OCI-M2 (cell line): ENCODE data around the gene RNF41.
A peak's percentile ranks its signal among the peaks of the same experiment; 100 is the strongest.
"Not testable (repeated sequence)": the region's sequence is repeated elsewhere in the genome, so short reads cannot be mapped to it uniquely, and the experiment has no call there.

Experiments used
- DNase-seq: peaks from one replicate; lab custom pipeline; 2025; ENCODE audit not compliant: unreplicated experiment; lab: John Stamatoyannopoulos, UW

Gene RNF41

GRCh38 chr12:56213878-56214277, 7.8 kb downstream of the RNF41 start:
- DNase-seq, result no peak

- no peak for DNase-seq
Measured at GRCh38 chr12:56212361-56212760, 9.4 kb downstream of the RNF41 start.

DNA sequence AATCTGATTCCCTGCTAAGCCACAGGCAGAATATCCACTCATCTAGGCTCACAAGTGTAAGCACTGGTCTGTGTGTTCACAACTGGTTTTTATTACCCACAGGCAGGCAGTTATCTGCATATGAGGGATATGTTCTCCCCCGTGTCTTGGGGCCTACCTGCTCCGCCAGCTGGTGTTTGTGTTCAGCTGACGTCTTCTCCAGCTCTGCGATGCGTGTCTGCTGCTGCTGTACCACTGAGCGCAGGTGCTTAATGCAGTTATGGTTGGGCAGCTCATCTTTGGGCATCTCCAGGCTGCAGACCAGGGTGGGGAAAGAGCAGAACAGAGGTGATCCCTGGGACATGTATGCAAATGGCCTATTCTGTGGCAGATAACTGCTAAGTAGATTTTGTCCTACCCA, 13.7 kb downstream of the RNF41 start:
- DNase-seq, result no peak

DNA sequence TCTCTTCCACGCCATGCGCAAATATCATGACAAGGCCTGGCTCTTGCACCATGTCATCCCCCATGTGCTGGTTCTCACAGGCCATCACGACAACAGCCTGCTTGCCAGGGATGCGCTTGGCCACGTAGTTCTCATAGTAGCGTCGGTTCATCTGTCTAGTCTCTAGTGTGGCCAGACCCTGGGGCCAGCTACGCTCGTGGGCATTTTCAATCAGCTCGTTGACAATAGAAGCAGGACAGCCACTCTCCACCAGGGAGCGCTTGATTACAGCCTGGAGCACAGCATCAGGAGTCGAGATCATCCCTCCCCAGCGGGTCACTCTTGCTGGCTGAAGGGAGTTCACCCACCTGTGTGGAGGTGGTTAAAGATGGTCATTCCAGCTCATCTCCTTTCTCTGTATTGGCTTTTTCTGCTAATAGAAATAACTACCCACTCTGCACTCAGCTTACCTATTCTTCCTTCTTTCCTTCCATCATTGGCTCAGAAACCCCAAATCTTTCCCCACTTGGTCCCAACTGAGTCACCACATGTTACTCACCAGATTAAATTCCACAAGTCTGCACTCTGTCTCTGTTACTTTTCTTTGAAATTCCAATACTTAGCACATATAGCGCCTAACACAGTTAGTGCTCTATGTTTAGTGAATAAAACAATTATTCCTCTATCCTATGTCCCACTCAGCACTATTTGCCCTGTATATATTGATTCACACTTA, 15.1 kb downstream of the RNF41 start:
- DNase-seq, result no peak

DNA sequence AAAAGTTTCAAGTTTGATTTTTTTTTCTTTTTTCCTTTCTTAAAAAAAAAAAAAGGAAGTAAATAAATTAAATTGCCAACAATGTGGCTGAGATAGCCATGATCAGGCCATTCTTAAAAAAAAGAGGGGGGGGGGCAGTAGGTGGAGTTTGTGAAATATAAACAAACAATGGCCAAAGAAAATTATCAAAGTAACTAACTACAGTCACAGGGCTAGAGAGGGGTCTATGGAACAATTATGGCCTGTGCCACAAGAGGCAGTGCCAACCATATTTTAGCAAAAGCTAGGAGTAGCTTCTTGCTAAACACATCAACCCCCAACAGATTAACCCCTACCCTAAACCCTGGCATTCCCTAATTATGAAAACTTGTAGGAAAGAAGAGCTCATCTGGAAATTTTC, 16.3 kb downstream of the RNF41 start:
- DNase-seq, result no peak

- no peak for DNase-seq
Measured at GRCh38 chr12:56204275-56204674, 17.4 kb downstream of the RNF41 start.

DNA sequence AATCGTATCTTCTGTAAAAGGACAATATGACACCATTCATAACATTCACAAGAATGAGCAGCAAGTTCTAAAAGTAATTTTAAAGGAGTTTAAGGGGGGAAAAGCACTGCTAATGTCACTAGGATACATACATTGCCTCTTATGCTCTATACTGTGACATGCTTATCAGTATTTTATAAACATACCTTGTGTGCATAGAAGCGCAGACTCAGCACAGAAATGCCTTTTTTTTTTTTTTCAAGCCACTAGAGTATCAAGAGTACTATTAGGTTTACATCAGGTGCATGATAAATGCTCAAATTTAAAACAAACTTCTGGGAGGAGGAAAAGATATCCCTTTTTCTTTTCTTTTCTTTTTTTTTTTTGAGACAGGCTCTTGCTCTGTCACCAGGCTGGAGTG, 18.9 kb downstream of the RNF41 start:
- DNase-seq, result no peak

GRCh38 chr12:56202366-56202765, 19.4 kb downstream of the RNF41 start:
- no peak for DNase-seq

DNA sequence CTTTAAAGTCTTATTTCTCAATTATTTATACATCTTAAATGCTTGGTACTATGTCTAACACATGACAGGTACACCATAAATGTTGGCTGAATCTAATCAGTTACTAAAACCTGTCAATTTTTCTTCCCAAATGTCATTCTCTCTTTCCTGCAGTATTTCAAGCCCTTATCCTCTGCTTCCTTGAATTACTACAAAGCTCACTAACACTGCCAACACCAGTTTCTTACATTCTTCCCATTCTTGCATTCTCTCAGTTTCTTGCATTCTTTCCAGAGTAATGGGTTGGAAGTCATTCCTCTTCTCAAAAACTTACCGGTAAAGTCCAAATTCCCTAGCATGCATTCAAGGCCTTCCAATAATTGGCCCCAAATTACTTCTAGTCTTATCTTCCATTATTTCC, 22.9 kb downstream of the RNF41 start:
- DNase-seq, result no peak

DNA sequence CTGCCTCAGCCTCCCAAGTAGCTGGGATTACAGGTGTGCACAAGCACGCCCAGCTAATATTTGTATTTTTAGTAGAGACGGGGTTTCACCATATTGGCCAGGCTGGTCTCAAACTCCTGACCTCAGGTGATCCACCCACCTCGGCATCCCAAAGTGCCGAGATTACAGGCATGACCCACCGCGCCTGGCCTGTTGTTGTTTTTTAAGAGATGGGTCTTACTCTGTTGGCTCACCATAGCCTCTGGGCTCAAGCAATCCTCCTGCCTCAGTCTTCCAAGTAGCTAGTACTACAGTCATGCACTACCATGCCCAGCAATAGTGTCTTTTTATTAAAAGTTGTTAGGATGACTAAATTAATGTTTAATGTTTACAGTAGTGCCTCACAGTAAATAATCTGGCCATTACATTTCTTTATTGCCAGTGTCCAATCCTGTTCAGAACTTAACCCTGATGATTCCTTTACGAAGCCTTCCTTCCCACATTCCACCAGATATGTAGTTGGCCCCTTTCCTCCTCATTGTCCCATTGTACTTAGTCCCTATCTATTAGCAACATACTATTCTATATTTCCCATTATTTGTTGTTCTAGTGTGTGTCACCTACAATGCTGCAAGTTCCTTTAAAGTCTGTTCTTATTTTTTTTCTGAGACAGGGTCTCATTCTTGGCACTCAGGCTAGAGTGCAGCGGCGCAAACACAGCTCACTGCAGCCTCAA, 23.6 kb downstream of the RNF41 start:
- no peak for DNase-seq

GRCh38 chr12:56196818-56197550, 24.7 kb downstream of the RNF41 start:
- DNase-seq, result not testable (repeated sequence)

- DNase-seq, result peak; percentile 67
Measured at GRCh38 chr12:56193025-56193578, 28.6 kb downstream of the RNF41 start.

- DNase-seq, result no peak
Measured at GRCh38 chr12:56192582-56192981, 29.1 kb downstream of the RNF41 start.

DNA sequence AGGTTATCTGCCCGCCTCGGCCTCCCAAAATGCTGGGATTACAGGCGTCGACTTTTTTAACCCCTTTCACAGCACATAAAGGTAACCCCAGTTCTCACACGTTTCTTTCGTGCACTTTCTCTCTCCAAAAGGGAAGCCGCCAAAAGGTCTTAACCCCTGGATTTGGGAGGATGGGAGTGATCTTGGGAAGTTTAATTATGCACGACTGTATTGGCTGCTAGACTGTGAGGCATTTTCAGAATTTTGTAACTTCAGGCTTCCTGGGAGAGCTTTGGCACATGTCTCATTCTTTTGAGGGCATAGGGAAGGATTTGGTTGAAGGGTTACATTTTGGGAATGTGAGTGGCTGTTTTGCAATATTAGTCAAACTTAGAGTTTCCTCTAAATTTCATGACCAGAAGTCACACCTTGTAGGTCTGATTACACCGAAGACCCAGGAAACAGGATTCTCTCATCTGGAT, 31.0 kb downstream of the RNF41 start:
- no peak for DNase-seq

GRCh38 chr12:56189918-56190694, 31.6 kb downstream of the RNF41 start:
- DNase-seq, result peak; percentile 55

DNA sequence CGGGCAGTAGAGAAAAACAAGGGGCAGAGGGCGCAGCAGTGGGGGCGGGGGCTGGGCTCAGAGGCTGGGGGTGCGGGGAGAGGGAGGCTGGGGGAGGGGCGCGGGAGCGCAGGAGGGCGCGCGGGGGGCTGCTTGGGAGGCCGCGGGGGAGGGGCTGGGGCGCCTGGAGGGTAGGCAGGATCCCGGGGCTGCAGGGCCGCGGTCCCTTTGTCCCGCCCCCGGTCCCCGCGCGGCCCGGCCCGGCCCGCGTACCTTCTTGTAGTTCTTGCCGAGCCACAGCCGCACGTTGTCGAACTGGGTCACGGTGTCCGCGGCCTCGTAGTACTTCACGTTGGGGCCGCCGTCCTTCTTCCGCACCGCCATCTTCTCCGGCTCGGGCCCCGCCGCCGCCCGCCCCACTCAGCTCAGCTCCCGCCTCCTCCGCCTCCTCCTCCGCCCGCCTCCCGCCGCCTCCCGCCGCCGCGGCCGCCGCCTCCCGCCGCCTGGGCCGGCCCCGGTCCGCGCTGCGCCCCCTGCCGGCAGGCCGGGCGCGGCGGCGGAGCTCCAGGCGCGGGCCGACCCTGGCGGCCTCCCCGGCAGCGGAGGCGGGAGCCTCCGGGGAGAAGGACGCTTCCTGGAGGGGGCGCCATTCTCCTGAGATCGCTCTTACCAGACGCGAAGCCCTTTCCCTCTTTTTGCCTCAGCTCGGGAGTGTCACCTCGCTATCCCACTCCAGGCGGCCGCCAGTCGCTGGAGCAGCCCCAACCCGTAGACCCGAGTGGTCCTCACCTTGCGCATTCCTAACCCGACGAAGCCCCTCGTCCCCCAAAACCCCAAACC, 32.4 kb downstream of the RNF41 start, which contains the start of gene SMARCC2:
TSS of gene SMARCC2 (minus strand) at position 385 of the 819 bp plus-strand sequence. CDS start at position 363, 22 bp downstream.
- peak; percentile 37 for DNase-seq

GRCh38 chr12:56188778-56189098, 33.0 kb downstream of the RNF41 start:
- DNase-seq, result no peak

DNA sequence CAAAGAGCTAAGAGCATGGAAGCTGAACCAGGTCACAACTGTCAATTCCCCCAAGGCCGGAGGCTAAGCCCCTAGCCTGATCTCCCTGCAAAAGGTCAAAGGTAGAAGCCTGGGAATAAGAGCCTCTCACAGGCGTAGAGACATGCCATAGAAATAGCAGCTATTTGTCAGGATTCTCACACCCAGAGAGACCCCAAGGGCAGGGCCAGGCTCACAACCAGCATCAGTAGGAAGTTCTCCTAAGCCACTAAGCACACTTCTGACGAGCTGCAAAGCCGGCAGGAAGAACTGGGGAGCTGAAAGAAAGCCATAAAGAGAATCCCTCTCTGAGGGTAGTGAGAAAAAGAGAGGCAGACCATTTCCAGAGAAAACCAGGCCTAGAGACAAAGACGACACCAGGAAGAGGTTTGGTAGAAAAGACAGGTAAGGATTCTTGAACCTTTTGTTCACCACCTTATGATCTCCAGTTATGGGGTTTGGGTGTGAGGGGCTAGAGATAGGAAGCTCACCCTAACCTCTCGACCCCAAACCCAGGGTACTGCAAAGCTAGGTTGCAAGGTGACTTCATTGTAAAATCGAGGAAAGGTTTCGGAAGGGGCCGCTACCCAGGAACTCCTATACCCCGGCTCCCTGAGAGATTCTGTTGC, 33.5 kb downstream of the RNF41 start:
- no peak for DNase-seq

DNA sequence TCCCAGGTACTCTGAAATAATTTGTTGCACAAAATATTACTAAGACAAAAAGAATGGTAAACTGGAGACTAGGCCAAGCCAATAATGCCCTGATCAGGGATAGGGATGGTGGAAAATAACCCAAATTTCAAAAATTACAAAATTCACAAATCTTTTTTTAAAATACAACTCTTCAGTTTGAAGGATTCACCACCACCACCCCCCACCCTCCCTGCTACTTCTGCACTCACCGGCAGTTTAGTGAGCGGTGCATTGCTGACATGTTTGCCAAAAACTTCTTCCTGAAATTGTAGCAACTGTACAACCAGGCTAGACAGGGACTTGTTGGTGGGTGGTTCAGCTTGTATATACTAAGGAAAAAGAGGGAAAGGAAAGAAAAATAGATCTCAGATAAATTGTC, 34.8 kb downstream of the RNF41 start:
- no peak for DNase-seq
